Activated naive CD4-positive, alpha-beta T cell treated with anti-CD3 and anti-CD28 coated beads, Interleukin-2, amount 50 U/mL, for 24 hours (primary cell): ENCODE measurements around the gene LHFPL2.
A peak's percentile ranks its signal among the peaks of the same experiment; 100 is the strongest.
"Not testable (repeated sequence)": the region's sequence is repeated elsewhere in the genome, so short reads cannot be mapped to it uniquely, and the experiment has no call there.

ENCODE experiments used
- H3K27ac Mint-ChIP-seq: one replicate; pipeline ENCODE4 v1.8.0; 2021; ENCODE audit warnings: mild to moderate bottlenecking, mixed read lengths
- H3K27me3 Mint-ChIP-seq: one replicate; pipeline ENCODE4 v1.8.0; 2021; ENCODE audit warnings: mixed read lengths
- H3K36me3 Mint-ChIP-seq: one replicate; pipeline ENCODE4 v1.8.0; 2021; ENCODE audit warnings: mixed read lengths
- H3K4me1 Mint-ChIP-seq: one replicate; pipeline ENCODE4 v1.8.0; 2021; ENCODE audit warnings: mixed read lengths
- H3K4me3 Mint-ChIP-seq: one replicate; pipeline ENCODE4 v1.8.0; 2021; ENCODE audit warnings: mild to moderate bottlenecking, mixed read lengths
- H3K9me3 Mint-ChIP-seq: one replicate; pipeline ENCODE4 v1.8.0; 2021; ENCODE audit warnings: mixed read lengths

LHFPL2 gene, protein sequence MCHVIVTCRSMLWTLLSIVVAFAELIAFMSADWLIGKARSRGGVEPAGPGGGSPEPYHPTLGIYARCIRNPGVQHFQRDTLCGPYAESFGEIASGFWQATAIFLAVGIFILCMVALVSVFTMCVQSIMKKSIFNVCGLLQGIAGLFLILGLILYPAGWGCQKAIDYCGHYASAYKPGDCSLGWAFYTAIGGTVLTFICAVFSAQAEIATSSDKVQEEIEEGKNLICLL

DNA sequence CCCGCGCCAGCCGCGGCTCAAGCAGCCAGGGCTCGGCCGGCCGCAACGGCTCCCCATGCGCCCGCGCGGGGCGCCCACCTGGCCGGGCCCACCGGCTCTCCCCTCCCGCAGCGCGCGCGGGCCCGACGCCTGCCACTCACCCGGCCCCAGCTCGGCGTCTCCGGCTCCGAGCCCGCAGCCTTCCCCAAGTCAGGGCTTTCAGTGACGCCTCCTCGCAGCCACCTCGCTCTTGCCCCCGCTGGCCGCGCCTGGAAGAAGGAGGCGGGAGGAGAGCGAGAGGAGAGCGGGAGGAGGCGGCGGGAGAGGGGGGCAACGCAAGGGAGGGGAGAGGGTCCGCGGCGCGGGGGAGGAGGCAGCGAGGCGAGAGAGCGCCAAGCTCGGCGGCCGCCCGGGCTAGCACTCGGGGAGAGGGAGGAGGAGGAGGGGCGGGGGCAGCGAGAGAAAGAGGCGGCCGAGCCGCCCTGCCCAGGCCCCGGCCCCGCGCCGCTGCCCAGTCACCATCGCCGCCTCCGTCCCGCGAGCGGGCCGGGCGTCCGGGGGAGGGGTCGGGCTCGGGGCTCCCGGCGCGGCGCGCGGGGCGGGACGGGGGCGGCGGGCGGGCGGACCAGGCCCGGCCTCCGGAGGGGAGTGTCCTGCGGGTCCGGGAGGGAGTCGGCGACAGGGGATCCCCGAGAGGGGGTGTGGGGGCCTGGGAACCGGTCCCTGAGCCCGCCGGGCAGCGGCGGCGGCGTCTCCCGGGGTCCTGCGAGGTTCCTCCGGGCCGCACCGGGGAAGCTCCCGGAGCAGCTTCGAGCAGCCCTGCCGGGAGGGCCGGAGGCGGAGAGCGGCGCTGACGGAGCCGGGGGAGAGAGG is at the start of gene LHFPL2:
Gene LHFPL2, minus strand, starts transcription at position 414 of the 852 bp plus-strand sequence. CDS start 138,559 bp downstream, outside the sequence.
- Mint-ChIP-seq H3K4me3 (peak within 1 kb of the TSS; percentile 82), H3K27ac (no peak within 1 kb of the TSS), H3K4me1 (peaks cover 13% of the 10 kb centered on the region), H3K36me3 (peaks cover 2% of the 10 kb centered on the region), H3K27me3 (peaks cover 41% of the 10 kb centered on the region), H3K9me3 (no peaks in the 10 kb centered on the region)

DNA sequence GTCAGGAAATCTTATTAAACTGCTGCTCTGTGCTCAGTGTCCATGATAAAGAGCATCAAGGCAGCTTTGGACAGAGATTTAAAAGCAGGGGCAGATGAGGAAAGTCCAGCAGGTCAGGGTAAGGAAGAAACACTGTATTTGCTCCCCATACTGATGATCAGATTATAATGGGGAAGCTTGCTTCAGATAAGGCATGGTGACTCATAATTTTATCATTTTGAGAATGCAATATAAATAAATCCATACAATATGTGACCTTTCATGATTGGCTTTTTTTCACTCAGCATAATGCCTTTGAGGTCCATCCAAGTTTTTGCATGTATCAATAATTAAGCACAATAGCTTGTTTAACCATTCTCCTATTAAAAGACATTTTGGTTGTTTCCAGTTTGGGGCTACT is 48.1 kb upstream of the LHFPL2 start:
- peaks cover 10% of the 10 kb centered on the region for H3K9me3 Mint-ChIP-seq
- H3K27ac Mint-ChIP-seq, result no peak overlapping the region
- peaks cover 4% of the 10 kb centered on the region for H3K27me3 Mint-ChIP-seq
- no peak overlapping the region for H3K4me3 Mint-ChIP-seq
- H3K4me1 Mint-ChIP-seq, result no peaks in the 10 kb centered on the region
- no peaks in the 10 kb centered on the region for H3K36me3 Mint-ChIP-seq

DNA sequence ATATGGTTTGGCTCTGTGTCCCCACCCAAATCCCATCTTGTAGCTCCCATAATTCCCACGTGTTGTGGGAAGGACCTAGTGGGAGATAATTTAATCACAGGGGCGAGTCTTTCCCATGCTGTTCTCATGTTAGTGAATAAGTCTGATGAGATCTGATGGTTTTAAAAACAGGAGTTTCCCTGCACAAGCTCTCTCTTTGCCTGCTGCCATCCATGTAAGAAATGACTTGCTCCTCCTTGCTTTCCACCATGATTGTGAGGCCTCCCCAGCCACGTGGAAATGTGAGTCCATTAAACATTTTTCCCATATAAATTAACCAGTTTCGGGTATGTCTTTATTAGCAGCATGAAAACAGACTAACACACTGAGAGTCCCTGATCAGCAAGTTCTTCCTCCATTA is 47.5 kb upstream of the LHFPL2 start:
- H3K4me1 Mint-ChIP-seq, H3K27ac Mint-ChIP-seq, H3K36me3 Mint-ChIP-seq, H3K4me3 Mint-ChIP-seq, H3K9me3 Mint-ChIP-seq, H3K27me3 Mint-ChIP-seq: not testable (repeated sequence)

DNA sequence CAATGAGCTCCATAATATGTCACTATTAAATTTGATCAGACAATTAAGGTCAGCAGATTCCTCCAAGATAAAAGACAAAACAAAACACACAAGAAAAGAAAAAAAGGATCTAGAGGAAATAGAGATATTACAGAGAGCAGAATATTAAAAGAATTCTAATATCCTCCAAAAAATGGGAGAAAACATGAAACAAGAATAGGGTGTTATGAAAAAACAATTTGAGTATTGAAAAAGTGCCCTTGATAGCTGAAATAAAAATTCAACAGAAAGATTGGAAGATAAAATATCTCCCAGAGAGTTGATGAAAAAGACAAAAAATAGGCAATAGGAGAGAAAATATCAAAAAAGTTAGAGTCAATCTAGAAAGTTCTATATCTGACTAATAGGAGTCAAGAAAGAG is 44.8 kb upstream of the LHFPL2 start:
- Mint-ChIP-seq H3K9me3 (peaks cover 10% of the 10 kb centered on the region), H3K4me1 (no peaks in the 10 kb centered on the region)

DNA sequence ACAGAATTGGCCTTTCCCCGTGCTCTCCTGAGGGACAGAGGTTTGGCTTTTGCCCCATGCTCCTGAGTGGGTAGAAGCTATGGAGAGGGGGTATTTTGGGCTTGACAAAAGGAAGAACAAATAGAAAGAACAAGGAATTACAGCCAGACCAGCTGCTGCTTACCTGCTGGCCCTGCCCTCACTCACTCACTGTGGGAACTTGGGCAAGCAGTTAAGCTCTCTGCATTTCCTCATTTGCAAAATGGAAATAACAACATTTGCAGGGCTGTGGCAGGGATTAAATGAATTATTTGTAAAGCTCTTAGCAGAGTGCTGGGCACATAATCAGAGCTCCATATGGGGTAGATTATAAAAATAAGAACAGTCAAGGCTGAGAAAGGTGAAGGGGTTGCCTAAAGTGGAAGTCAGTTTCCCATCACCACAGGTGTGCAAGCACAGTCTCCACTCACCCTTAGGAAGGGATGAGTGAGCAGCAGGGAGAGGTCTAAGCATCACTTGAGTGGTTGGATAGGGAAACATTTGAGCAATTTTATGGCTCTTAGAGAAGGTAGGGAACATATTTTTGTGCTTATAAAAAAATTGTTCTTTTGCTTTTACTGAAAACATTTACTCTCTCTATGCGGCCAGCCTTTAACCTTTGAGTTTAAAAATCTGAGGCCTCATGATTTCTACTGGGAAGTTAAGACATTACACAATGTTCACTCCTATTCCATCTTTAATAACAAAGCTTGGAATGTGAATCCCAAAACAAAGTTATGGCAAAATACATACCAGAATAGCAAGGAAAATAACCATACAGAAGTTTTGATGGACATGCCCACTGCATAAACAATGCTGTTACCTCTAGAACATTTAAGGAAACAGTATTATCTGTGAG is 42.8 kb upstream of the LHFPL2 start:
- Mint-ChIP-seq H3K27ac (no peak overlapping the region), H3K36me3 (no peaks in the 10 kb centered on the region), H3K4me1 (no peaks in the 10 kb centered on the region), H3K27me3 (peaks cover 2% of the 10 kb centered on the region), H3K4me3 (no peak overlapping the region), H3K9me3 (peaks cover 10% of the 10 kb centered on the region)

More for the DNA sequence above, 44.8 kb upstream of the LHFPL2 start:
- H3K4me3 Mint-ChIP-seq, result no peak overlapping the region
- peaks cover 4% of the 10 kb centered on the region for H3K27me3 Mint-ChIP-seq
- no peaks in the 10 kb centered on the region for H3K36me3 Mint-ChIP-seq
- H3K27ac Mint-ChIP-seq, result no peak overlapping the region

DNA sequence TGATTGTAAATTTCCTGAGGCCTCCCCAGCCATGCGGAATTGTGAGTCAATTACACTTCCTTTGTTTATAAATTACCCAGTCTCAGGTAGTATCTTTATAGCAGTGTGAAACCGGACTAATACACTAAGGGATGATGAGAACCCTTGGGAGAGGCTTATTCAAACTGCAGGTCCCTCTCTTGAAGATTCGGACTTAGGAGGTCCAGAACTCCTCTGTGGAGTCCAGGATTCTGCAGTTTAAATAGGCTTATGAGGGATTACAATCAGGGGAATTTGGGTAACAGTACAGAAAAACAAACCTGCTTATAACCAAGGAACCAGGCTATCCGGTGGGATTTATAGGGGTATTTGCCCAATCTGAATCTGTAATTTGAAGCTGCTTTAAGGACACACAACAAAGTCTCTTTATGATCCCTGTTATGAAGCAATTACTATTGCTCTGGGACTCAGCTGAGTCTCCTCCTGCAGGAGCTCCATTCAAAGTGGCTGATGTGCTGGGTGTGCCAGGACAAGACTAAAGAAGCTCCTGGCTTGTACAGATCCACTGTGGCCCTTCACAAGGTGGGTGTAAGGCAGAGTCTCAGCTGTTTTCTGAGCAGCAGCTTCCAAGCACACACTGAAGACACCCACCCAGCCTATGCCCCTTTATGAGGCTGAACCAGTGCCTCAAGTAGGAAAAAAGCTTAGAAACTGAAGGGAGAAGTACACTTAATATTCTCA is 41.8 kb upstream of the LHFPL2 start:
- peaks cover 2% of the 10 kb centered on the region for H3K27me3 Mint-ChIP-seq
- no peaks in the 10 kb centered on the region for H3K36me3 Mint-ChIP-seq
- no peak overlapping the region for H3K27ac Mint-ChIP-seq
- H3K9me3 Mint-ChIP-seq, result peaks cover 10% of the 10 kb centered on the region
- no peak overlapping the region for H3K4me3 Mint-ChIP-seq
- H3K4me1 Mint-ChIP-seq, result no peaks in the 10 kb centered on the region

DNA sequence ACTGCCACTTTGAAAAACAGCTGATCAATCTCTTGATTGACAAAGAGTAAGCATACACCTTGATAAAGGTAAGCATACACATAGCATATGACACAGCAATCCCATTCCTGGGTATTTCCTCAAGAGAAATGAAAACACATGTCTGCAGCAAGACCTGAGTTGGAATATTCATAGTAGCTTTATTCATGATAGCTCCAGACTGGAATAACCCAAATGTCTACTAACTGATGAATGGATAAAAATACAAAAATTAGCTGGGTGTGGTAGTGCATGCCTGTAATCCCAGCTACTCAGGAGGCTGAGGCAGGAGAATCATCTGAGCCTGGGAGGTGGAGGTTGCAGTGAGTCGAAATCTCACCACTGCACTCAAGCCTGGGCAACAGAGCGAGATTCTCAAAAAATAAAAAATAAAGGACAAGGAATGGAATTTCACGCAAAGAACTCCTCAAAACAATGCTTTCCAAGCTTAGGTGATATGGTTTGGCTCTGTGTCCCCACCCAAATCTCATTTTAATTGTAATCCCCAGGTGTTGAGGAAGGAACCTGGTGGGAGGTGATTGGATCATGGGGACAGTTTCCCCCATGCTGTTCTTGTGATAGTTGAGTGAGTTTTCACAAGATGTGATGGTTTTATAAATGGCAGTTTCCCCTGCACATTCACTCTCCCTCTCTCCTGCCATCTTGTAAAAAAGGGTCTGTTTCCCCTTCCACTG is 41.1 kb upstream of the LHFPL2 start:
- no peaks in the 10 kb centered on the region for H3K36me3 Mint-ChIP-seq
- H3K9me3 Mint-ChIP-seq, result peaks cover 10% of the 10 kb centered on the region
- no peaks in the 10 kb centered on the region for H3K4me1 Mint-ChIP-seq
- H3K4me3 Mint-ChIP-seq, result no peak overlapping the region
- no peak overlapping the region for H3K27ac Mint-ChIP-seq
- no peaks in the 10 kb centered on the region for H3K27me3 Mint-ChIP-seq

DNA sequence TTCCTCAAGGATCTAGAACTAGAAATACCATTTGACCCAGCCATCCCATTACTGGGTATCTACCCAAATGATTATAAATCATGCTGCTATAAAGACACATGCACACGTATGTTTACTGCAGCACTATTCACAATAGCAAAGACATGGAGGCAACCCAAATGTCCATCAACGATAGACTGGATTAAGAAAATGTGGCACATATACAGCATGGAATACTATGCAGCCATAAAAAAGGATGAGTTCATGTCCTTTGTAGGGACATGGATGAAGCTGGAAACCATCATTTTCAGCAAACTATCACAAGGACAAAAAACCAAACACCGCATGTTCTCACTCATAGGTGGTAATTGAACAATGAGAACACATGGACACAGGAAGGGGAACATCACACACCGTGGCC is 38.9 kb upstream of the LHFPL2 start:
- not testable (repeated sequence) for H3K27me3 Mint-ChIP-seq, H3K4me3 Mint-ChIP-seq, H3K4me1 Mint-ChIP-seq, H3K27ac Mint-ChIP-seq, H3K9me3 Mint-ChIP-seq, H3K36me3 Mint-ChIP-seq

DNA sequence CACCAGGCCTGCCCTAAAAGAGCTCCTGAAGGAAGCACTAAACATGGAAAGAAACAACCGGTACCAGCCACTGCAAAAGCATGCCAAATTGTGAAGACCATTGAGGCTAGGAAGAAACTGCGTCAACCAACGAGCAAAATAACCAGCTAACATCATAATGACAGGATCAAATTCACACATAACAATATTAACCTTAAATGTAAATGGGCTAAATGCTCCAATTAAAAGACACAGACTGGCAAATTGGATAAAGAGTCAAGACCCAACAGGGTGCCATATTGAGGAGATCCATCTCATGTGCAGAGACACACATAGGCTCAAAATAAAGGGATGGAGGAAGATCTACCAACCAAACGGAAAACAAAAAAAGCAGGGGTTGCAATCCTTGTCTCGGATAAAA is 35.3 kb upstream of the LHFPL2 start:
- H3K4me1 Mint-ChIP-seq, H3K4me3 Mint-ChIP-seq, H3K27ac Mint-ChIP-seq, H3K27me3 Mint-ChIP-seq, H3K36me3 Mint-ChIP-seq, H3K9me3 Mint-ChIP-seq: not testable (repeated sequence)

DNA sequence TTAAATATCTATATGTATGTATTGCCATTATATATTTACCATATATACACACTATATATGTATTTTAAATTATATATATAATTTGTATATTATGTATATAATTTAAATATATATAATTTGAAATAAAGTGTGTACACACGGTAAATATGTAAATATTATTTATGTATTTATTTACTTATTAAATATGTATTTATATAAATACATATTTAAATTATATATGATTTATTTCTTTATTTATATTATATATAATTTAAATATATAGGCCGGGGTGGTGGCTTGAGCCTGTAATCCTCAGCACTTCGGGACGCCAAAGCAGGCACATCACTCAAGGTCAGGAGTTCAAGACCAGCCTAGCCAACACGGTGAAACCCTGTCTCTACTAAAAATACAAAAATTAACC is 31.3 kb upstream of the LHFPL2 start:
- Mint-ChIP-seq H3K9me3 (no peaks in the 10 kb centered on the region), H3K27me3 (peaks cover 5% of the 10 kb centered on the region), H3K4me1 (no peaks in the 10 kb centered on the region), H3K36me3 (no peaks in the 10 kb centered on the region), H3K4me3 (no peak overlapping the region), H3K27ac (no peak overlapping the region)

DNA sequence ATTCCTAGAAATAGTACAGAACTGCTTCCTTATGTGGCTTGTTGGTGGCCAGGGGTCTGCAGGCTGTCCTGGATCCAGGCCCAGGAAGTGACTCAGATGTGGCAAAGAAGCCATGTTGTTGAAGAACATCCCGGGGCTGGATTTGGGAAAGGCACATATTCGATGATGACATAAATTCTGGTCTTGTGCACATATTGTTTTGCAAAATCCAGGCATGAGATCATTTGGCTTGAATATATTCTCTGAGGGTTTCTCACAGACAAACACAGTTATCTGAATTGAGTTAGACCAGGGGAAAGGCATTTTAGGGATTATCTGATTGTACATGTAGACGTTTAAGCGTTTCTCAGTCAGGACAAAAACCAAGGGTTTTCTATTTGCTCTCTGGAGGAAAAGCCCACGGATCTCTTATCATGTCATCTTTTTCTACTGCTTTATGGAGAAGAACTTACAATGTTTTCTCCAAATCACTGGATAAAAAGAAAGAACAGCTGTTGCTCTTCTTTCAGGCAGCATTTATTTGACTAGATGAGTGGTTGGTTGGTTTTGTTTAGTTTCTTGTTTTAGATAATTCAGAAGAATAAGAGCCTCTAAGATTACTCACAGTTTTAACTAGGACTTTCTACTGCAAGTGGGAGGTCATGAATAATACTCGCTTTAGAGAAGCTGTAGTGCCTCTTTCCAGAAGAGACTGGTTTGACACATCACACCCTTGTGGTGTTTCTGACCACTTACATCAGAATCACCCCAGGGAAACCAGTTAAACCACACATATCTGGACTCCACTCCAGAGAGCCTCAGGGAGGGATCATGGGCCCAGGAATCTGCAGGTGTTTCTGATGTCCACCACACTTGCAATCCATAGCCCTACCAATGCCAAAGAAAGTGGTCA is 29.5 kb upstream of the LHFPL2 start:
- no peak overlapping the region for H3K27ac Mint-ChIP-seq
- H3K36me3 Mint-ChIP-seq, result no peaks in the 10 kb centered on the region
- H3K4me3 Mint-ChIP-seq, result no peak overlapping the region
- H3K4me1 Mint-ChIP-seq, result no peaks in the 10 kb centered on the region
- no peaks in the 10 kb centered on the region for H3K9me3 Mint-ChIP-seq
- H3K27me3 Mint-ChIP-seq, result peaks cover 6% of the 10 kb centered on the region

DNA sequence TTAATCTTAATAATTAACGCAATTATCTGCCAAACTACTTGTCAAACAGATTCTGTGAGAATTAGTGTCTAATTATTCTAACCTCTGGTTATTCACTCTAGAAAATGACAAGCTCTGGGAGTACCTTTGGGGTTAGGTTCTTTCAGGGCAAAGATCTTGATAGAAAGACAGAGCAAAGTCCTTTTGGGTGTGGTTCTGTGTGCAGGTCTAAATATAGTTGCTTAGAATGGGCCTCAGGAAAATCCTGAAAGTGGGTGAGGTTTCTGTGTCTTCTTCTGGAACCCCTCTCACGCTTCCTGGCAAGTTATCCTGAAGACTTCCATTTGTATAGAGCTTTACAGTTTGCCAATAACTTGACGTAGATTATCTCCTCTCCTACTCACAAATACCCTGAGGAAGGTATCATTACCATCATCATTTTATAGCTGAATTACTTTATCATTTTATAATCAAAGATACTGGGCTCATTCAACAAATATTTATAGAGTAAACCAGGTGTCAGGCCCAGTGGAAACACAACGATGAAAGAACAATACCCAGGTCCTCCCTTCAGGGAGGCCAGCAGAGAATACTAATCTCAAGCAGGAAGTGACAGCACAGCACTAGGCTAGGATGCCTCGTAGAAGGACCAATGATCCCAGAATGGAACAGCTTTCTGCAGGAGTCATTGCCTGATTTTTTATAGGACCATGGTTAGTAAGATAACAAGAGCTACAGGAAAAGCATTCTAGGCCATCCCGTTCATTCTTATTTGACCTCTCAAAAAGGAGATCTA is 27.6 kb upstream of the LHFPL2 start:
- Mint-ChIP-seq H3K4me1 (no peaks in the 10 kb centered on the region), H3K4me3 (no peak overlapping the region), H3K9me3 (no peaks in the 10 kb centered on the region), H3K27ac (no peak overlapping the region), H3K27me3 (peaks cover 5% of the 10 kb centered on the region), H3K36me3 (no peaks in the 10 kb centered on the region)

DNA sequence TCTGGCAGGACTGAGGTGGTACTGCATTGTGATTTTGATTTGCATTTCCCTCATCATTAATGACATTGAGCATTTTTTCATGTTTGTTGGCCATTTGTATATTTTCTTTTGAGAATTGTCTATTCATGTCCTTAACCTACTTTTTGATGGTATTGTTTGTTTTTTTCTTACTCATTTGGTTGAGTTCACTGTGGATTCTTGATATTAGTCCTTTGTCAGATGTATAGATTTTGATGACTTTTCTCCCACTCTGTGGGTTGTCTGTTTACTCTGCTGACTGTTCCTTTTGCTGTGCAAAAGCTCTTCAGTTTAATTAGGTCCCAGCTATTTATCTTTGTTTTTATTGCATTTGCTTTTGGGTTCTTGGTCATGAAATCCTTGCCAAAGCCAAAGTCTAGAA is 25.3 kb upstream of the LHFPL2 start:
- not testable (repeated sequence) for H3K4me1 Mint-ChIP-seq, H3K9me3 Mint-ChIP-seq, H3K27ac Mint-ChIP-seq, H3K36me3 Mint-ChIP-seq, H3K27me3 Mint-ChIP-seq, H3K4me3 Mint-ChIP-seq
